ENCODE data around the gene LNX1. TPM values are rescaled to one million over a fixed set of nuclear protein-coding genes. Genes with fewer than 3 reads are reported as not detected.

Gene LNX1
- total RNA-seq, 1 experiment from 2014 or later: 1.7 TPM

GRCh38 chr4:53494851-53495250 lies 96.4 kb downstream of the LNX1 start:
- no peak overlapping the region for H2BK120ac ChIP-seq (ENCODE audit: low read depth, low read length, poor library complexity, severe bottlenecking)

More at GRCh38 chr4:53494851-53495250, 96.4 kb downstream of the LNX1 start:
- 100% methylated on average over 2 of the region's 6 CpGs for WGBS (ENCODE audit: extremely low coverage, insufficient read length, low lambda C conversion rate)
- H3K27me3 ChIP-seq (ENCODE audit: insufficient read depth, low read length): no peaks in the 10 kb centered on the region
- H3K36me3 Mint-ChIP-seq (ENCODE audit: insufficient read depth in 1 of 3, low read depth in 3 of 3): no peaks in the 10 kb centered on the region; a peak in 2 of 7 replicates
- no peak overlapping the region for H3K27ac ChIP-seq (ENCODE audit: insufficient read length, low read depth, low read length)
- no peaks in the 10 kb centered on the region for H3K9me3 Mint-ChIP-seq
- no peak overlapping the region for H3K14ac ChIP-seq (ENCODE audit: insufficient read depth, low read length)
- no peaks in the 10 kb centered on the region for H3K4me1 ChIP-seq (ENCODE audit: insufficient read depth, low read length)
- no peak overlapping the region for H3K4me3 Mint-ChIP-seq
- no peak overlapping the region for H4K91ac ChIP-seq (ENCODE audit: insufficient read length, low read depth, low read length)
- no peaks in the 10 kb centered on the region for H4K20me1 ChIP-seq (ENCODE audit: control insufficient read depth, insufficient read depth, insufficient read length)
- H4K8ac ChIP-seq (replicated peaks; ENCODE audit: insufficient read length, low read depth, low read length): no peak overlapping the region
- H2AFZ ChIP-seq (ENCODE audit: low read length): no peak overlapping the region
- no peak overlapping the region for H3K18ac ChIP-seq (ENCODE audit: insufficient read length, low read depth, low read length)
- H3K9ac ChIP-seq (ENCODE audit: extremely low read depth, insufficient read length, low read length): no peak overlapping the region
- no peaks in the 10 kb centered on the region for H3K9me3 ChIP-seq (ENCODE audit: control insufficient read depth, low read depth, low read length)
- H3K27me3 Mint-ChIP-seq (ENCODE audit: low read depth): no peaks in the 10 kb centered on the region
- H4K5ac ChIP-seq (ENCODE audit: insufficient read length, low read depth, low read length): no peak overlapping the region
- H2BK15ac ChIP-seq (ENCODE audit: low read depth, low read length): no peak overlapping the region
- H3K79me2 ChIP-seq (ENCODE audit: insufficient read depth, low read length): no peaks in the 10 kb centered on the region
- no peak overlapping the region for H3K4ac ChIP-seq (ENCODE audit: low read depth, low read length)
- peaks cover 28 to 36% of the 10 kb centered on the region in 2 experiments for H3K4me1 Mint-ChIP-seq
- H3K79me1 ChIP-seq (ENCODE audit: insufficient read depth, low read depth, low read length, poor library complexity, severe bottlenecking): no peaks in the 10 kb centered on the region
- H3K56ac ChIP-seq (ENCODE audit: insufficient read length, low read depth, low read length): no peak overlapping the region
- H2BK12ac ChIP-seq (ENCODE audit: insufficient read length, low read depth, low read length): no peak overlapping the region
- H2BK20ac ChIP-seq (ENCODE audit: low read depth, low read length, poor library complexity, severe bottlenecking): no peak overlapping the region
- no peak overlapping the region for H3K27ac Mint-ChIP-seq
- no peaks in the 10 kb centered on the region for H3K23me2 ChIP-seq (ENCODE audit: insufficient read length, low read depth, low read length, poor library complexity, severe bottlenecking)
- no peak overlapping the region for H3T11ph ChIP-seq (ENCODE audit: low read length)
- no peak overlapping the region for H3K4me2 ChIP-seq (ENCODE audit: insufficient read depth, insufficient read length, low read length)
- no peak overlapping the region for H2BK5ac ChIP-seq (ENCODE audit: insufficient read length, low read length)
- TF ChIP-seq CTCF (conservative IDR thresholded peaks at IDR 0.05): no peak
- H2AK5ac ChIP-seq (ENCODE audit: insufficient read length, low read length): no peak overlapping the region
- no peak for DNase-seq
- no peak overlapping the region for H3K23ac ChIP-seq (ENCODE audit: insufficient read length, low read depth, low read length)
